ENCODE results near the gene CNN3. TPM values are rescaled to one million over a fixed set of nuclear protein-coding genes. Genes with fewer than 3 reads are reported as not detected.

Gene CNN3
- total RNA-seq, 1 donor from 2014 or later, result 596 TPM

GRCh38 chr1:94874423-94874822 is 52.5 kb downstream of the CNN3 start:
- Mint-ChIP-seq H3K4me1 (ENCODE audit: unreplicated experiment) (peaks cover 3% of the 10 kb centered on the region), H3K9me3 (ENCODE audit: unreplicated experiment) (no peaks in the 10 kb centered on the region), H3K4me3 (ENCODE audit: unreplicated experiment) (no peak overlapping the region), H3K27ac (ENCODE audit: unreplicated experiment) (no peak overlapping the region), H3K27me3 (ENCODE audit: unreplicated experiment) (no peaks in the 10 kb centered on the region), H3K36me3 (ENCODE audit: low read depth, unreplicated experiment) (no peaks in the 10 kb centered on the region)
- no peak for DNase-seq (ENCODE audit: low spot score)
- TF ChIP-seq CTCF (IDR thresholded peaks at IDR 0.05; ENCODE audit: unreplicated experiment), result no peak

- no peak for TF ChIP-seq CTCF (IDR thresholded peaks at IDR 0.05; ENCODE audit: unreplicated experiment)
- H3K36me3 Mint-ChIP-seq (ENCODE audit: low read depth, unreplicated experiment), result no peaks in the 10 kb centered on the region
- H3K4me3 Mint-ChIP-seq (ENCODE audit: unreplicated experiment), result no peak overlapping the region
- no peak overlapping the region for H3K27ac Mint-ChIP-seq (ENCODE audit: unreplicated experiment)
- no peak for DNase-seq (ENCODE audit: low spot score)
- peaks cover 5% of the 10 kb centered on the region for H3K4me1 Mint-ChIP-seq (ENCODE audit: unreplicated experiment)
- no peaks in the 10 kb centered on the region for H3K9me3 Mint-ChIP-seq (ENCODE audit: unreplicated experiment)
- H3K27me3 Mint-ChIP-seq (ENCODE audit: unreplicated experiment), result peaks cover 1% of the 10 kb centered on the region
These were observed 53.2 kb downstream of the CNN3 start for GRCh38 chr1:94873520-94874351.

- DNase-seq (ENCODE audit: low spot score), result no peak
These were observed 54.0 kb downstream of the CNN3 start for GRCh38 chr1:94872771-94873495.

GRCh38 chr1:94871031-94871430 is 55.9 kb downstream of the CNN3 start:
- H3K27me3 Mint-ChIP-seq (ENCODE audit: unreplicated experiment), result peaks cover 1% of the 10 kb centered on the region
- H3K36me3 Mint-ChIP-seq (ENCODE audit: low read depth, unreplicated experiment), result no peaks in the 10 kb centered on the region
- no peak overlapping the region for H3K27ac Mint-ChIP-seq (ENCODE audit: unreplicated experiment)
- H3K4me1 Mint-ChIP-seq (ENCODE audit: unreplicated experiment), result peaks cover 18% of the 10 kb centered on the region
- no peaks in the 10 kb centered on the region for H3K9me3 Mint-ChIP-seq (ENCODE audit: unreplicated experiment)
- no peak overlapping the region for H3K4me3 Mint-ChIP-seq (ENCODE audit: unreplicated experiment)
- no peak for DNase-seq (ENCODE audit: low spot score)
- TF ChIP-seq CTCF (IDR thresholded peaks at IDR 0.05; ENCODE audit: unreplicated experiment), result no peak

More at GRCh38 chr1:94872771-94873495, 54.0 kb downstream of the CNN3 start:
- no peak overlapping the region for H3K27ac Mint-ChIP-seq (ENCODE audit: unreplicated experiment)
- peaks cover 5% of the 10 kb centered on the region for H3K4me1 Mint-ChIP-seq (ENCODE audit: unreplicated experiment)
- H3K9me3 Mint-ChIP-seq (ENCODE audit: unreplicated experiment), result no peaks in the 10 kb centered on the region
- peaks cover 1% of the 10 kb centered on the region for H3K27me3 Mint-ChIP-seq (ENCODE audit: unreplicated experiment)
- no peaks in the 10 kb centered on the region for H3K36me3 Mint-ChIP-seq (ENCODE audit: low read depth, unreplicated experiment)
- no peak overlapping the region for H3K4me3 Mint-ChIP-seq (ENCODE audit: unreplicated experiment)
- no peak for TF ChIP-seq CTCF (IDR thresholded peaks at IDR 0.05; ENCODE audit: unreplicated experiment)

Measured in endothelial cell (in vitro differentiated cells).